Frontal cortex (tissue), 4 donors: ENCODE data around the gene ZCCHC2. TPM values are rescaled to one million over a fixed set of nuclear protein-coding genes. Genes with fewer than 3 reads are reported as not detected.

ENCODE experiments used
- DNase-seq, 2 donors: peaks; one replicate each; pipeline ENCODE4 v3.0.0; 2012; ENCODE audit warnings: low spot score in 2 of 2
- FAIRE-seq: peaks from 2 replicates; lab custom pipeline; 2012; peaks lifted over from hg19 to GRCh38; lab: Jason Lieb, UNC
- total RNA-seq: library from RNA; depleted of rRNA; stranded (reverse); fragments of >200 nt; gene quantifications from one replicate; pipeline ENCODE4 v1.2.3, GENCODE V29; 2014
- donor health status: control.
- donor health status: control.
- donor health status: control.

ZCCHC2 gene
- total RNA-seq, 1 donor from 2014 or later: 13.5 TPM

GRCh38 chr18:62571037-62571436, 48.2 kb downstream of the ZCCHC2 start:
- DNase-seq: no peak
- no peak for FAIRE-seq

- FAIRE-seq: no peak
- DNase-seq: no peak
These were observed 48.8 kb downstream of the ZCCHC2 start for GRCh38 chr18:62571648-62572047.

- no peak for DNase-seq
These were observed 49.6 kb downstream of the ZCCHC2 start for GRCh38 chr18:62572456-62572855.

DNA sequence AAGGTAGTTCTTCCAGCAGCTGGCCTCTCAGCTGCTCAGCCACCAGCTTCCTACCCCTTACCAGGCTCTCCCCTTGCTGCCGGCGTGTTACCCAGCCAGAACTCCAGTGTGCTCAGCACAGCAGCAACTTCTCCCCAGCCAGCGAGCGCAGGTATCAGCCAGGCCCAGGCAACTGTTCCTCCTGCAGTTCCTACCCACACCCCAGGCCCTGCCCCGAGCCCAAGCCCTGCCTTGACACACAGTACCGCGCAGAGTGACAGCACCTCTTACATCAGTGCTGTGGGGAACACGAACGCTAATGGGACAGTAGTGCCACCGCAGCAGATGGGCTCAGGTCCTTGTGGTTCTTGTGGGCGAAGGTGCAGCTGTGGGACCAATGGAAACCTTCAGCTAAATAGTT, 52.0 kb downstream of the ZCCHC2 start:
- DNase-seq (no peak), FAIRE-seq (no peak)

More at GRCh38 chr18:62572456-62572855, 49.6 kb downstream of the ZCCHC2 start:
- no peak for FAIRE-seq

DNA sequence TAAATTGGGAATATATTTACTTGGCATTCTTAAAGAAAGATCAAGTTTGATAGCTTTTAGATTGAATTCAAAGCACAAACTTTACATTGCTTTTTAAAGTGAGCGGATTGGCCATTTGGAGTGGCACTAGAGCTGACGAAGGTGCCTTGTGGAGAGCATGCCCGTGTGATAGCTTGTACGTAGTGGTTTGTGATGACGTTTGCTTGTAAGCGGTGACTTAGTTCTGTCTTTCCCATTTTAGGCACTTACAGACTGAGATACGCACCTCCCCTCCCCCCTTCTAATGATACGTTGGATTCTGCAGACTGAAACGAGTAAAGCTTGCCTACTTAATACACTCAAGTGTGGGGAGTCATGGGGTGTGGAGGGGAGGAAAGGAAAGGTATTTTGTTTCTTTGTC, 53.4 kb downstream of the ZCCHC2 start:
- no peak for FAIRE-seq
- DNase-seq: no peak

GRCh38 chr18:62576845-62577512, 54.2 kb downstream of the ZCCHC2 start:
- DNase-seq (no peak), FAIRE-seq (no peak)

- FAIRE-seq (no peak), DNase-seq (no peak)
These were observed 54.9 kb downstream of the ZCCHC2 start for GRCh38 chr18:62577765-62578164.

GRCh38 chr18:62578980-62579511, 56.2 kb downstream of the ZCCHC2 start:
- no peak for FAIRE-seq
- no peak for DNase-seq

- FAIRE-seq (no peak), DNase-seq (no peak)
These were observed 60.6 kb downstream of the ZCCHC2 start for GRCh38 chr18:62583376-62583775.

- FAIRE-seq: no peak
- peak; percentile 72 to 84 for DNase-seq
These were observed 61.7 kb downstream of the ZCCHC2 start for GRCh38 chr18:62584241-62585120.

- DNase-seq: no peak
- no peak for FAIRE-seq
These were observed 62.7 kb downstream of the ZCCHC2 start for GRCh38 chr18:62585274-62586150.

GRCh38 chr18:62586151-62586774, 63.4 kb downstream of the ZCCHC2 start:
- no peak for FAIRE-seq
- DNase-seq: peak; percentile 64 to 79

- FAIRE-seq (no peak), DNase-seq (no peak)
These were observed 64.1 kb downstream of the ZCCHC2 start for GRCh38 chr18:62586781-62587487.

- no peak for FAIRE-seq
These were observed 64.9 kb downstream of the ZCCHC2 start for GRCh38 chr18:62587689-62588088.

DNA sequence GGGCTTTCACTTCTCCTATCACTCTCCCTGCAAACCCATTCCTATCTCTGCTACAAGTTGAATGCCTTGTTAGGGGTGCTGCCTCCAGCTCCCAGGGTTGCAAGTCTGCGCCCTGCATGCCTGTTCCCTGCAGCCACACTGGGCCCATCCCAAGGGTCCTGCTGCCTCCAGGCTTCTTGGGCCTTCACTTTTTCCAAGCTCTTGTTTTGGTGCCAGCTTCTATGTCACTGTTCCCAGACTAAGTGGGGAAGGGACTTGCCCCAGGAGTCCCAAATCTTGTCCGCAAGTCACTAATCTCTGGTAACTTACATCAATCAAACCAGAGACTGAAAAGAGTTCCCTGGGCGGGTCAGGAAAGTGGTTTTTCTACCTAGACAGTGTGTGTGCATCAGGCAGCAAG, 65.4 kb downstream of the ZCCHC2 start:
- DNase-seq (no peak), FAIRE-seq (no peak)

More at GRCh38 chr18:62587689-62588088, 64.9 kb downstream of the ZCCHC2 start:
- no peak for DNase-seq

DNA sequence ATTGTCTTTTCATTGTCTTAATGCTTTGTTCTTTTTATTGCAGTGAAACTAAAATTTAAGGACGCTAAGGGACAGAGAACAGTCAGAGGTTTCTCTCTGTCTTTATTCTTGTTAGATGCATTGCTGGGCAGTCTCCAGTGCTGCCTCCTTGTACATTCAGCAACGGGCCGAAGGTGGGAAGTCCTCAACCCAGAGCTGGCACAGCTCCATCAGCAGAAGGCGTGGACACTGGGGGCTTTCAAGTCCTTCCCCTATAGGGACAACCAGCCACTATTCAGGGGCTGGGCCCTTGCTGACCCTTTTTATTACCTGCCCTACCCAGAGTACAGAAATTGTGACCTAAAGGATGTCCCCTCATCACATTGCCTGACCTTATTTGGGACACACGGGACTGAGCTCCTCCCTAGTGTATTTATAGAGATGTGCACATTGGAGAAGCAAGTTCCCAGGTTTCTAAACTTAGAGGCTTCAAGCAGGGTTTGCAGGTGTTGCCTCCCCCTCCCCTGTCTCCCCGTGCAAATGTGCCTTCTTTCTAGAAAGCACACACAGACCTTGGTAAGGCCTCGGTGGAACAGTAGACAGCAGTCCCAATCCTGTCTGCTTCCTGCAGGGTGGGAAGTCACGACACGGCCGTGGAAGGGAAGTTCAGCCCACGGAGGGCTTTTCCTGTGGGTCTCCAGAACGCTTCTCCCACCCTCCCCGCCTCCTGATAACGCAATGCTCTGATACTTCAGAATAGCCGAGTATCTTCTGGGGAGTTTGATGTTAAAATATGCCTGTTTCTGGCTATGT, 68.2 kb downstream of the ZCCHC2 start:
- DNase-seq (no peak), FAIRE-seq (no peak)

- FAIRE-seq (no peak), DNase-seq (peak in 1 of 2 donors; percentile 57)
These were observed 73.5 kb downstream of the ZCCHC2 start for GRCh38 chr18:62596145-62597005.
